GM15510 (cell line): ENCODE data around the gene GTF3C4.

Source experiments
- POLR2A ChIP-seq: IDR thresholded peaks from 3 replicates; pipeline ENCODE4 v1.6.1; 2011; ENCODE audit warnings: borderline replicate concordance; ENCODE audit not compliant: insufficient read length; ENCODE audit errors: extremely low read depth

GTF3C4 gene

GRCh38 chr9:132641216-132641615 is 29.0 kb upstream of the GTF3C4 start:
- no peak for TF ChIP-seq POLR2A

GRCh38 chr9:132644251-132644650 is 26.0 kb upstream of the GTF3C4 start:
- TF ChIP-seq POLR2A, result no peak

GRCh38 chr9:132645306-132645705 is 25.0 kb upstream of the GTF3C4 start:
- TF ChIP-seq POLR2A, result no peak

- TF ChIP-seq POLR2A, result no peak
Measured at GRCh38 chr9:132645711-132646110, 24.6 kb upstream of the GTF3C4 start.

GRCh38 chr9:132646726-132647125 is 23.5 kb upstream of the GTF3C4 start:
- TF ChIP-seq POLR2A, result no peak

GRCh38 chr9:132647355-132647754 is 22.9 kb upstream of the GTF3C4 start:
- no peak for TF ChIP-seq POLR2A

GRCh38 chr9:132647806-132648205 is 22.5 kb upstream of the GTF3C4 start:
- no peak for TF ChIP-seq POLR2A

GRCh38 chr9:132648283-132648682 is 22.0 kb upstream of the GTF3C4 start:
- no peak for TF ChIP-seq POLR2A

- no peak for TF ChIP-seq POLR2A
Measured at GRCh38 chr9:132648685-132649084, 21.6 kb upstream of the GTF3C4 start.

GRCh38 chr9:132651259-132651658 is 19.0 kb upstream of the GTF3C4 start:
- TF ChIP-seq POLR2A, result no peak

GRCh38 chr9:132656299-132656698 is 14.0 kb upstream of the GTF3C4 start:
- TF ChIP-seq POLR2A, result no peak

- no peak for TF ChIP-seq POLR2A
Measured at GRCh38 chr9:132662152-132662945, 7.9 kb upstream of the GTF3C4 start.

- no peak for TF ChIP-seq POLR2A
Measured at GRCh38 chr9:132663117-132663516, 7.1 kb upstream of the GTF3C4 start.

- TF ChIP-seq POLR2A, result no peak
Measured at GRCh38 chr9:132663851-132664250, 6.4 kb upstream of the GTF3C4 start.

GRCh38 chr9:132669319-132669697 is 956 bp upstream of the GTF3C4 start:
- TF ChIP-seq POLR2A, result no peak

- peak; percentile 82 for TF ChIP-seq POLR2A
Measured at GRCh38 chr9:132669698-132670456, 387 bp upstream of the GTF3C4 start, which contains the start of gene DDX31. Gene DDX31 (minus strand): TSS chr9:132669983. CDS start chr9:132669934, 49 bp downstream.
